NB4 (cell line): ENCODE results near the gene MLLT3.

Source experiments
- DNase-seq: peaks from one replicate; pipeline ENCODE4 v3.0.0; 2010; ENCODE audit warnings: low read depth
- H3K4me3 ChIP-seq: one replicate; pipeline ENCODE4 v1.5.1; 2011; ENCODE audit warnings: mild to moderate bottlenecking, low read depth, low read length, moderate library complexity
- MYC ChIP-seq: IDR thresholded peaks from 2 replicates; pipeline ENCODE4 v1.6.1; 2011; ENCODE audit warnings: low read depth, low read length
- POLR2A ChIP-seq: IDR thresholded peaks from 2 replicates; pipeline ENCODE4 v1.6.1; 2011; ENCODE audit warnings: mild to moderate bottlenecking; ENCODE audit not compliant: insufficient read length; ENCODE audit errors: extremely low read depth
- TF ChIP-seq, protein P1 (sequence below): IDR thresholded peaks from 2 replicates; pipeline ENCODE4 v1.6.1; 2011; ENCODE audit warnings: low read depth, low read length
- TF ChIP-seq, protein P2 (sequence below): IDR thresholded peaks from one replicate; pipeline ENCODE4 v1.5.1; 2012; ENCODE audit warnings: low read depth, low read length

Gene MLLT3

DNA sequence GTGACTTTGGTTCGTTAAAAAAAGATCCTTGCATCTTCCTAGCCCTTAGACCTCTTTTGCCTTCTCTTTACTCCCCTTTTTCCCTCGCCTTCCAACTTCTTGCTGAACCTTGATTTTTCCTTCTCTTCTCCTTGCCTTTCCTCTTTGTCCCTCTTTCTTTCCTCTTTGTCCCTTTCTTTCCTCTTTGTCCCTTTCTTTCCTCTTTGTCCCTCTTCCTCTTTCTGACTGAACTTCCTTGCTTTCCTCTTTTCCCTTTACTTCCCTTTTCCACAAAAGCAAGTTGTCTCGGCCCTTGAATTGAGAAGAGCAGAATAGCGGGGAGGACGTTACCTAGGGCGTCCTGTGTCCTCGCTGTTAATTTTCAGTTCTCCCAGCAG is 1.4 kb upstream of the MLLT3 start:
- no peak for TF ChIP-seq MYC
- TF ChIP-seq, protein P1, sequence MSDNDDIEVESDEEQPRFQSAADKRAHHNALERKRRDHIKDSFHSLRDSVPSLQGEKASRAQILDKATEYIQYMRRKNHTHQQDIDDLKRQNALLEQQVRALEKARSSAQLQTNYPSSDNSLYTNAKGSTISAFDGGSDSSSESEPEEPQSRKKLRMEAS, result no peak
- TF ChIP-seq, protein P2, sequence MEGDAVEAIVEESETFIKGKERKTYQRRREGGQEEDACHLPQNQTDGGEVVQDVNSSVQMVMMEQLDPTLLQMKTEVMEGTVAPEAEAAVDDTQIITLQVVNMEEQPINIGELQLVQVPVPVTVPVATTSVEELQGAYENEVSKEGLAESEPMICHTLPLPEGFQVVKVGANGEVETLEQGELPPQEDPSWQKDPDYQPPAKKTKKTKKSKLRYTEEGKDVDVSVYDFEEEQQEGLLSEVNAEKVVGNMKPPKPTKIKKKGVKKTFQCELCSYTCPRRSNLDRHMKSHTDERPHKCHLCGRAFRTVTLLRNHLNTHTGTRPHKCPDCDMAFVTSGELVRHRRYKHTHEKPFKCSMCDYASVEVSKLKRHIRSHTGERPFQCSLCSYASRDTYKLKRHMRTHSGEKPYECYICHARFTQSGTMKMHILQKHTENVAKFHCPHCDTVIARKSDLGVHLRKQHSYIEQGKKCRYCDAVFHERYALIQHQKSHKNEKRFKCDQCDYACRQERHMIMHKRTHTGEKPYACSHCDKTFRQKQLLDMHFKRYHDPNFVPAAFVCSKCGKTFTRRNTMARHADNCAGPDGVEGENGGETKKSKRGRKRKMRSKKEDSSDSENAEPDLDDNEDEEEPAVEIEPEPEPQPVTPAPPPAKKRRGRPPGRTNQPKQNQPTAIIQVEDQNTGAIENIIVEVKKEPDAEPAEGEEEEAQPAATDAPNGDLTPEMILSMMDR, result no peak
- peak; percentile 42 for DNase-seq
- H3K4me3 ChIP-seq, result peak overlapping the region; percentile 70

DNA sequence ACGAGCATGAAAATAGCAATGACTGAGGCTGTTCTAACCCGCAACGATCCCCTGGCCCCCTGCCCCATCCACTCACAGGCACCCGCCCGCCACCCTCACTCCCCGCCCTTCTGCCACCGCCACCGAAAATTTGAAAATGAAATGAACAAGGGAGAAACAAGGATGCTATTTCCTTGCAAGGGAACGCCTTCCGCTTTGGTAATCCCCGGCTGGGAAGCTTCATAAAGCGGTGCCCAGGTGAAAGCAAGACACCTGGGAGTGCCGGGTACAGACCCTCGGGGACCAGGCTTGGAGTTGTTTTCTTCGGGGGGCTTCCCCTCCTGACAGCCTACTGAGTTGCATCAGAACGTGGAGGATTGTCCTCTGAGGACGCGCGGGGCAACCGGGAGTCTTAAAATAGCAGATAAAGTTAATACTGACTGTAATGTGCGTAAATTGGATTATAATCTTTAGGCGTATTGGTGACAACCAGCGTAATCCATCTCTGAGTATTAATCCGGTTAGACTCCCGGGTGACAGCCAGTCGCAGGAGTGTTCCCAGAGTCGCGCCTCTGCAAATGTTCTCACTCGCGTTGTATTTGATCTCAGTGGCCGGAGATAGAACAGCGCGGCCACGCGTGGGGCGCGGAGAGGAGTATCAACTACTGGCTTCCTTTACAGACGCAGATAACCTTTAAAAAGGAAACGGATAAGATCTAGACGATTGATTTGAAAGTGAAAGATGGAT is 885 bp upstream of the MLLT3 start:
- peak overlapping the region; percentile 70 for H3K4me3 ChIP-seq
- TF ChIP-seq, protein P2, result no peak
- TF ChIP-seq MYC (no peak), POLR2A (no peak)
- TF ChIP-seq, protein P1, result no peak; the same call in 1 of the 2 replicates
- peak; percentile 57 for DNase-seq

- H3K4me3 ChIP-seq, result peak overlapping the region; percentile 71
- DNase-seq, result peak; percentile 90
- TF ChIP-seq, protein P2, result no peak
- TF ChIP-seq POLR2A (no peak), MYC (no peak; the same call in 1 of the 2 replicates)
These were observed 599 bp downstream of the MLLT3 start for GRCh38 chr9:20621471-20622329.

DNA sequence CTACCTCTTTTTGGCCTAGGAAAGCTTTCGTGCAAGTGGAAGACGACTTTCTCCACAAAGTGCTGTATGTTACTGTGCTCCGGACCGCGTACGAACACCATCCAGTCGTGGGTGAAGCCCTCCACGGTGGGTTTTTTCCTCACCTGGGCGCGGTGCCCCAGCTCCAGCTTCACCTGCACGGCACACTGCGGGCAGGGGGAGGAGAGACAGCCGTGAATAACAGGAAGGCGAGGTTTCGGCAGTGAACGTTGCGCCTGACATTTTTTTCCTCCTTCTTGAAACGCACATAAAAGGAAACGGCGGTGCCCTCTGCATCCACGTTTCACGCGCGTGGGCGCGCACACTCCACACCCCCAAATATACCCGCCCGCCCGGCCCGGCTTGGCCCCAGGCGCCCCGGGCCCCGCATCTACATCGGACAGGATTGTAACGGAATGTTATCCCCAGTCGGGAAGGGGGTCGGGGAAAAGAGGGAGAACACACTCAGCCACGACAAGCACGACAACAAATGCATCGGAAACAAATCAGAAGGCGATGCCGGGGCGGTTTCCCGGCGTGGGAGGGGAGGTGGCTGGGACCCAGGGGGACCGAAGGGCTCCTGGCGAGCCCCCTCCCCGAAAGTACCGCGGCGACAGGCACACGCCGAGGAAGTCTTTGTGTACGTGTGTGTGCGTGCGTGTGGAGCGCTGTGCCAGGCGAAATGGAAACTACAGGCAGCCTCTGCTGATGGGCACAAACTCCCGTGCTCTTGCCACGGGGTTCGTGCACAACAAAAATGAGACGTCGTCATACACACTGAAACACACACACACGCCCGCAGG is 1.4 kb downstream of the MLLT3 start:
- DNase-seq, result peak; percentile 64

DNA sequence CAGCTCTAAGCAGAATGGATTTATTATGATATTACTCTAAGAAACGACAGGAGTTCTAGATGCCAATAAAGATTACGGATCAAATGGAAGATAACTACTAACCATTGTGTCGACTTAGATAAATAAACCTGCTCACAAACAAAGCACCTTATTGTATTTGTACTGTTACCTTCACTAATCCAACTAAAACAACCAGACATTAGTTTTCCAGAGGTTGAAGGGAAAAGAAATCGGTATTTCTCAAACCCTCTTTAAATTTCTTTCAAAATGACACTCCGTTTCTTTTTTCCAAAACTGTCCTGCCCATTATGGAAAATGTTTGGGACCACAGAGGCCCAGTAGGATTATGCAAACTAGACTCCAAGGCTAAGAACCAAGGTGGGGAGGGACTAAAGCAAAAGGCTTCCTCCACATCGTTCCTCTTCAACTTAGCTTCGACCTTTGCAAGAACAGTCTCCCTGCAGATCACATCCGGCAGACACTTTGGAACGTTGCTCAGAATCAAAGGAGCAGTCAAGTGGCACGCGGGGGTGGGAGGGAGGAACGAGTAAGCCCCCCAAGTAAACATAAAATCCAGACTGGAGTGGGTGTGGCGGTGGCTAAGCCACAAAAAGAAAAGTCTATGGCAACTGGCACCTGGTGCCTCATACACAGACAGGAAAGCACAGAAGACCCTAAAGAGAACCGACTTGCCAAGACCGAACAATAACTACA is 2.7 kb downstream of the MLLT3 start:
- no peak overlapping the region for H3K4me3 ChIP-seq
- peak; percentile 35 for DNase-seq
- TF ChIP-seq, protein P1, result no peak
- TF ChIP-seq, protein P2, result no peak
- no peak for TF ChIP-seq POLR2A
- TF ChIP-seq MYC, result no peak

More for the DNA sequence above, 1.4 kb downstream of the MLLT3 start:
- H3K4me3 ChIP-seq, result peak overlapping the region; percentile 71
- TF ChIP-seq POLR2A (no peak), MYC (no peak)
- TF ChIP-seq, protein P2, result no peak
- TF ChIP-seq, protein P1, result no peak
